Measurements from ENCODE around the gene INSR. TPM values are rescaled to one million over a fixed set of nuclear protein-coding genes. Genes with fewer than 3 reads are reported as not detected.

The INSR gene
- total RNA-seq, 6 experiments from 2014 or later, result 2.1 to 6.3 (median 2.5) TPM

DNA sequence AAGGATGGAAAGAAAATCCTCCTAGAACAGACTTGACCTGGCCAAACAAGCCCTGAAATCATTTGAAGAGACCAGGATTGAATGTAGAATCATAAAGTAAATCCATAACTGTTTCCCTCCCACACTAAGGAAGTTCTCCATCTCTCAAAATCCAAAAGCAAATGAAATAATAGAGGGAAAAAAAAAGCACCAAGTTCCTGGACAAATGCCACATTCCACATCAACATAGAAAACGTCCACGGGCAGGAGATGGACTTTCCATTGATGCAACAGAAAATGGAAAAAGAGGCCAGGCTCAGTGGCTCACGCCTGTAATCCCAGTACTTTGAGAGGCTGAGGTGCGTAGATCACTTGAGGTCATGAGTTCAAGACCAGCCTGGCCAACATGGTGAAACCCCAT, 56.2 kb downstream of the INSR start:
- peaks cover 20% of the 10 kb centered on the region for H3K9me3 Mint-ChIP-seq
- DNase-seq, result no peak
- H3K4me1 Mint-ChIP-seq (ENCODE audit: low read depth), result peaks cover 6% of the 10 kb centered on the region; the same call in 1 of the 2 replicates
- H3K27me3 Mint-ChIP-seq (ENCODE audit: insufficient read depth), result no peaks in the 10 kb centered on the region; the same call in 1 of the 2 replicates
- no peak overlapping the region for H3K4me3 Mint-ChIP-seq
- H3K27ac Mint-ChIP-seq, result no peak overlapping the region
- TF ChIP-seq CTCF (IDR thresholded peaks at IDR 0.05), result no peak
- 0 out of 2 replicates have a peak, but pooled peaks cover 8% of the 10 kb centered on the region for H3K36me3 Mint-ChIP-seq (ENCODE audit: low read depth)

DNA sequence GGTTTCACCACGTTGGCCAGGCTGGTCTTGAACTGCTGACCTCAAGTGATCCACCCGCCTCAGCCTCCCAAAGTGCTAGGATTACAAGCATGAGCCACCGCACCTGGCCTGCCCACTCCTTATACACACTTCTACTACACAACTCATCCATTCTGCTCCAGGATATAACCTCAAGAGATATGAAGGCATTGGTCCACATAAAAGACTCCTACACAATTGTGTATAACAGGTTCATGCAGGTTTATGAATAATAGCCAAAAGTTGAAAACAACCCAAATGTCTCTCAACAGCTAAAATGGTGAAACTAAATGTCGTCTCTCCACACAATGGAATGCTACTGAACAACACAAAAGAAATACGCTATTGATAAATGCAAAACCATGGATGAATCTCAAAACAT, 58.1 kb downstream of the INSR start:
- Mint-ChIP-seq H3K27ac (no peak overlapping the region), H3K4me1 (ENCODE audit: low read depth) (no peaks in the 10 kb centered on the region), H3K4me3 (no peak overlapping the region), H3K9me3 (peaks cover 20% of the 10 kb centered on the region), H3K27me3 (ENCODE audit: insufficient read depth) (no peaks in the 10 kb centered on the region; the same call in 1 of the 2 replicates), H3K36me3 (ENCODE audit: low read depth) (0 out of 2 replicates have a peak, but pooled peaks cover 8% of the 10 kb centered on the region)
- no peak for DNase-seq
- no peak for TF ChIP-seq CTCF (IDR thresholded peaks at IDR 0.05)

DNA sequence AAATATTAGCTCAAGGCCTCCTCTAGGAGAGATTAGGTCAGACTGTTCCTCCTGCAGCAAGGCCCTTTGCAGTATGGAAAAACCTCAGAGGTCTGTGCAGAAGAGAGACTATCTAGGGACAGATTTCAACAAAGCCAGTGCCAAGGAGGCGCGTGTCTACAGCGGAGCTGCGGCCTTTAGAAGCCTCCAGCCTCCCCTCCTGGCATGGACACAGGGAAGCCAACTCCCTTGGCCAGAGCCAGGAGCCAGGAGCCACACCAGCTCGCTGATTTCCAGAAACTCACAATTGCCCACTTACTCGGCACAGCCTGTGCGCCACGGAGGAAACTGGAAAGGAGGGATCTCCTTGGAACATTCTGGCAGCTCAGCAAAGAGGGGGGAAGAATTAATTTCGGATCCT, 63.4 kb downstream of the INSR start:
- Mint-ChIP-seq H3K9me3 (peaks cover 9% of the 10 kb centered on the region; the same call in 1 of the 2 replicates), H3K27ac (no peak overlapping the region), H3K27me3 (ENCODE audit: insufficient read depth) (no peaks in the 10 kb centered on the region; the same call in 1 of the 2 replicates), H3K36me3 (ENCODE audit: low read depth) (no peaks in the 10 kb centered on the region), H3K4me1 (ENCODE audit: low read depth) (no peaks in the 10 kb centered on the region), H3K4me3 (no peak overlapping the region)
- no peak for TF ChIP-seq CTCF (IDR thresholded peaks at IDR 0.05)
- DNase-seq, result no peak

DNA sequence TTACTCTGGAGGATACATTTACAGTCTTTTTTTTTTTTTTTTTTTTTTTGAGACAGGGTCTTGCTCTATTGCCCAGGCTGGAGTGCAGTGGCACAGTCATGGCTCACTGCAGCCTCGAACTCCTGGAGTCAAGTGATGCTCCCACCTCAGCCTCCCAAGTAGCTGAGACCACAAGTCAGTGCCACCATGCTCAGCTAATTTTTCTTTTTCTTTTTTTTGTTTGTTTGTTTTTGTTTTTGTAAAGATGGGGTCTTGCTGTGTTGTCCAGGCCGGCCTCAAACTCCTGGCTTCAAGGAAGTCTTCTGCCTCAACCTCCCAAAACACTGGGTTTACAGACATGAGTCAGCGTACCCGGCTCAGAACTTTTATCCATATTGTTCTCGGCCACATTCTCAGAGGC, 64.5 kb downstream of the INSR start:
- Mint-ChIP-seq H3K27ac (no peak overlapping the region), H3K27me3 (ENCODE audit: insufficient read depth) (peaks cover 3% of the 10 kb centered on the region), H3K4me3 (no peak overlapping the region), H3K36me3 (ENCODE audit: low read depth) (no peaks in the 10 kb centered on the region), H3K4me1 (ENCODE audit: low read depth) (no peaks in the 10 kb centered on the region), H3K9me3 (peaks cover 12% of the 10 kb centered on the region; the same call in 1 of the 2 replicates)
- DNase-seq, result no peak
- no peak for TF ChIP-seq CTCF (IDR thresholded peaks at IDR 0.05)

DNA sequence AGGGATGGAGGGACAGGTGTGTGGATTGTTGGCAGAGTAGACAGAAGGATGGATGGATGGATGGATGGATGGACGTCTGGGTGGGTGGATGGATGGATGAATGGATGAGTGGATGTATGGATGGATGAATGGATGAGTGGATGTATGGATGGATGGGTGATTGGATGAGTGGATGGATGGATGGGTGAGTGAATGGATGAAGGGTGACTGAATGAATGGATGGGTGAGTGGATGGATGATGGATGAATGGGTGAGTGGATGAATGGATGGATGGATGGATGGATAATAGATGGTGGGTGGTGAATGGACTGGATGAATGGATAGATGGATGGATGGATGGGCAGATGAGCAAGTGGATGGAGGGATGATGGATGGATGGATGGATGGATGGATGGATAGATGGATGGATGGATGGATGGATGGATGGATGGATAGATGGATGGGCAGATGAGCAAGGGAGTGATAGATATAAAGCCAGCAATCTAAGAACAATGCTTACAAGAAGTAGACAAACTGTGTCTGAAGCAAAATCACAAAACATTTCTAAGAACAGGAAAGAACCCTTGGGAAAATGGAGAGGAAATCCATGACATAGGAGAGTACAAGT, 65.2 kb downstream of the INSR start:
- Mint-ChIP-seq H3K4me3 (no peak overlapping the region), H3K27ac (no peak overlapping the region), H3K27me3 (ENCODE audit: insufficient read depth) (peaks cover 3% of the 10 kb centered on the region), H3K4me1 (ENCODE audit: low read depth) (no peaks in the 10 kb centered on the region), H3K36me3 (ENCODE audit: low read depth) (no peaks in the 10 kb centered on the region), H3K9me3 (peaks cover 12% of the 10 kb centered on the region; the same call in 1 of the 2 replicates)
- TF ChIP-seq CTCF (IDR thresholded peaks at IDR 0.05), result no peak
- DNase-seq, result no peak
